Endothelial cell of umbilical vein (primary cell): ENCODE results near the gene TMEM186. TPM values are rescaled to one million over a fixed set of nuclear protein-coding genes. Genes with fewer than 3 reads are reported as not detected.

ENCODE experiments used
- BruUV-seq: library from RNA; stranded (reverse); fragments of 400-500 nt; replicated peaks from 2 replicates; lab custom pipeline; 2021; lab: Mats Ljungman, UMichigan
- CTCF ChIA-PET: fragments of 300-600, 350-600 bp; sonication (Branson Sonifier 250); formaldehyde crosslinking; loops from one replicate; lab custom pipeline; 2021; ENCODE audit warnings: antibody characterized with exemption, inconsistent platforms; lab: Charles Lee
- POLR2A ChIA-PET: fragments of 300-600, 350-600 bp; sonication (Branson Sonifier 250); formaldehyde crosslinking; loops from one replicate; lab custom pipeline; 2021; ENCODE audit warnings: antibody characterized with exemption, inconsistent platforms; lab: Charles Lee
- DNase-seq: peaks from one replicate; pipeline ENCODE4 v3.0.0-alpha.2; 2011; ENCODE audit warnings: low read depth, low spot score
- FAIRE-seq: peaks from 2 replicates; lab custom pipeline; 2011; peaks lifted over from hg19 to GRCh38; lab: Jason Lieb, UNC
- H2AFZ ChIP-seq: 2 replicates; pipeline ENCODE4 v1.6.0; 2012; ENCODE audit warnings: low read depth, low read length, control low read depth, inconsistent platforms
- H3K27ac ChIP-seq: 2 replicates; pipeline ENCODE4 v1.5.1; 2011; ENCODE audit warnings: low read depth, mild to moderate bottlenecking, control low read depth, low read length, moderate library complexity; ENCODE audit not compliant: insufficient read depth
- H3K27me3 ChIP-seq, 2 experiments: 2 replicates each; pipeline versions ENCODE4 v1.6.0 to v1.6.1; 2011; ENCODE audit warnings: low read length in 2 of 2, mixed read lengths in 1 of 2; ENCODE audit not compliant: control insufficient read depth in 2 of 2, insufficient read depth in 2 of 2
- H3K36me3 ChIP-seq, 2 experiments: 2 replicates in 1 of 2; 3 replicates in 1 of 2; pipeline ENCODE4 v1.5.1; 2011; ENCODE audit warnings: low read length in 2 of 2, mild to moderate bottlenecking in 1 of 2, moderate library complexity in 1 of 2; ENCODE audit not compliant: control insufficient read depth in 2 of 2, insufficient read depth in 2 of 2; ENCODE audit errors: extremely low read depth in 1 of 2
- H3K4me1 ChIP-seq: 3 replicates; pipeline ENCODE4 v1.5.1; 2011; ENCODE audit warnings: mild to moderate bottlenecking, low read length; ENCODE audit not compliant: control insufficient read depth, insufficient read depth; ENCODE audit errors: extremely low read depth
- H3K4me2 ChIP-seq: 2 replicates; pipeline ENCODE4 v1.6.1; 2011; ENCODE audit warnings: low read length, control low read depth, mixed read lengths; ENCODE audit not compliant: insufficient read depth
- H3K4me3 ChIP-seq, 3 experiments: fragments of 200-600 bp in 1 of 3; sonication (generic), shearing (Covaris generic) in 1 of 3; replicated peaks in 1 of 3; 2 replicates each; pipeline ENCODE4 v1.5.1; 2011 to 2016; ENCODE audit warnings: control low read depth in 3 of 3, low read length in 3 of 3, mild to moderate bottlenecking in 2 of 3, inconsistent platforms in 1 of 3, low read depth in 1 of 3, moderate library complexity in 1 of 3; ENCODE audit not compliant: insufficient read depth in 1 of 3
- H3K79me2 ChIP-seq: 2 replicates; pipeline ENCODE4 v1.6.0; 2012; ENCODE audit warnings: low read length, inconsistent platforms; ENCODE audit not compliant: control insufficient read depth, insufficient read depth
- H3K9ac ChIP-seq: replicated peaks from 2 replicates; pipeline ENCODE3; 2011; ENCODE audit warnings: low read length, control low read depth; ENCODE audit not compliant: insufficient read depth; ENCODE audit errors: extremely low read depth
- H3K9me1 ChIP-seq: replicated peaks from 3 replicates; pipeline ENCODE4 v1.6.0; 2011; ENCODE audit warnings: mild to moderate bottlenecking, low read length; ENCODE audit not compliant: control insufficient read depth, insufficient read depth; ENCODE audit errors: extremely low read depth
- H3K9me3 ChIP-seq: replicated peaks from 2 replicates; pipeline ENCODE4 v1.5.1; 2012; ENCODE audit warnings: low read length, inconsistent platforms; ENCODE audit not compliant: control insufficient read depth, insufficient read depth
- H4K20me1 ChIP-seq: replicated peaks from 2 replicates; pipeline ENCODE3; 2011; ENCODE audit warnings: mild to moderate bottlenecking, low read length; ENCODE audit not compliant: control insufficient read depth, insufficient read depth; ENCODE audit errors: extremely low read depth
- EZH2 ChIP-seq: IDR thresholded peaks from 2 replicates; pipeline ENCODE4 v1.6.1; 2012; ENCODE audit warnings: borderline replicate concordance, low read depth, mild to moderate bottlenecking, moderate library complexity, low read length, inconsistent platforms; ENCODE audit not compliant: severe bottlenecking
- FOS ChIP-seq: IDR thresholded peaks from 2 replicates; pipeline ENCODE4 v1.6.1; 2011; ENCODE audit warnings: mild to moderate bottlenecking, low read length, moderate library complexity, borderline replicate concordance; ENCODE audit not compliant: insufficient read depth
- GATA2 ChIP-seq: IDR thresholded peaks from 2 replicates; pipeline ENCODE4 v1.7.0; 2011; ENCODE audit warnings: low read depth, mild to moderate bottlenecking, moderate library complexity, mixed read lengths, low read length; ENCODE audit not compliant: insufficient read length, insufficient read depth
- JUN ChIP-seq: IDR thresholded peaks from 2 replicates; pipeline ENCODE4 v1.6.1; 2011; ENCODE audit warnings: borderline replicate concordance, low read depth; ENCODE audit not compliant: insufficient read length, insufficient read depth
- MAX ChIP-seq: IDR thresholded peaks from 2 replicates; pipeline ENCODE4 v1.6.1; 2011; ENCODE audit not compliant: insufficient read depth, insufficient read length
- MYC ChIP-seq: IDR thresholded peaks from one replicate; pipeline ENCODE4 v1.6.1; 2011; ENCODE audit warnings: mild to moderate bottlenecking, low read depth, low read length
- POLR2A ChIP-seq: IDR thresholded peaks from 2 replicates; pipeline ENCODE4 v1.6.1; 2012; ENCODE audit warnings: low read depth, mild to moderate bottlenecking, control low read depth, low read length
- POLR2AphosphoS5 ChIP-seq: IDR thresholded peaks from 2 replicates; pipeline ENCODE4 v1.6.1; 2012; ENCODE audit warnings: low read depth, mild to moderate bottlenecking, control low read depth, low read length, moderate library complexity; ENCODE audit not compliant: insufficient read depth
- dilution Hi-C: fragments of 300-500 bp; cut with MboI; formaldehyde crosslinking; loops from one replicate; pipeline ENCODE4 v1.15.0; 2019; ENCODE audit warnings: low sequenced_read_pairs; ENCODE audit not compliant: extremely low pct_ligation_motif_present
- intact Hi-C: fragments of 100-400 bp; cut with micrococcal nuclease; formaldehyde crosslinking; loops from one replicate; pipeline ENCODE4 v1.10.0; 2022
- polyA plus RNA-seq, 4 experiments: library from polyadenylated mRNA; depleted of rRNA in 3 of 4; stranded (reverse) in 3 of 4; unstranded in 1 of 4; fragments of >200 nt; gene quantifications; 2 replicates each; pipeline versions ENCODE4 v1.2.1 to v1.2.3, GENCODE V29; 2011 to 2012; ENCODE audit warnings: missing spikeins in 1 of 4
- total RNA-seq: library from RNA; stranded (reverse); gene quantifications from 2 replicates; pipeline ENCODE4 v1.2.3, GENCODE V29; 2021
- TF ChIP-seq, protein P1 (sequence below), 2 donors: IDR thresholded peaks; 1 replicate in 1 of 2; 2 replicates in 1 of 2; pipeline ENCODE4 v1.5.1; 2011; ENCODE audit warnings: low read length in 2 of 2, mild to moderate bottlenecking in 2 of 2, moderate library complexity in 2 of 2, control low read depth in 1 of 2, inconsistent platforms in 1 of 2, low read depth in 1 of 2; ENCODE audit not compliant: insufficient read depth in 1 of 2; ENCODE audit errors: extremely low read depth in 1 of 2

Gene TMEM186
- total and polyA plus RNA-seq, 2 donors (not counting 3 experiments of a cell fraction or from before 2014, with no cell fraction given) = 8.0 to 9.6 TPM

DNA sequence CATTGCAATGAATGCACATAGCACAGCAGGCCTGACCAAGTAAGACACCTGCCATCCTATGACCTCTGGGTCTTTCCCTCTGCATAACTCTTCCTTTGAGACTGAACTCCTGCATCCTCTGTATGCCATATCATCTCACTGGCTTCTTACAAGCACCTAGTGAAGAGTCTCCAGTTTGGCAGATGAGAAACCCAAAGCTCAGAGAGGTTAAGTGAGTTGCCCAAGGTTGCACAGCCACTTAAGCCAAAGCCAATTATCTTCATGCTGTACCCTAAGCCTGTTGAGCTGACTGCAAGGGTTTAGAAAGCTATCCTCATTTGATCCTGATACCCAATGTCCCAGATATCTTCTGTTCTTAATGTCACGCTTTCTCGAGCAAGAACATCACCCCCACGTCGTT lies 35.2 kb downstream of the TMEM186 start:
- ChIA-PET CTCF (no interaction called here), POLR2A (no interaction called here)
- H3K36me3 ChIP-seq = no peaks in the 10 kb centered on the region
- H3K9me1 ChIP-seq = no peaks in the 10 kb centered on the region
- H2AFZ ChIP-seq = no peak overlapping the region
- dilution Hi-C loops = no loop called here
- H3K9me3 ChIP-seq = no peaks in the 10 kb centered on the region
- no peaks in the 10 kb centered on the region for H3K4me1 ChIP-seq
- TF ChIP-seq MYC (no peak), MAX (no peak), POLR2AphosphoS5 (no peak), JUN (no peak), GATA2 (no peak), EZH2 (no peak), FOS (no peak), POLR2A (no peak)
- TF ChIP-seq, protein P1, sequence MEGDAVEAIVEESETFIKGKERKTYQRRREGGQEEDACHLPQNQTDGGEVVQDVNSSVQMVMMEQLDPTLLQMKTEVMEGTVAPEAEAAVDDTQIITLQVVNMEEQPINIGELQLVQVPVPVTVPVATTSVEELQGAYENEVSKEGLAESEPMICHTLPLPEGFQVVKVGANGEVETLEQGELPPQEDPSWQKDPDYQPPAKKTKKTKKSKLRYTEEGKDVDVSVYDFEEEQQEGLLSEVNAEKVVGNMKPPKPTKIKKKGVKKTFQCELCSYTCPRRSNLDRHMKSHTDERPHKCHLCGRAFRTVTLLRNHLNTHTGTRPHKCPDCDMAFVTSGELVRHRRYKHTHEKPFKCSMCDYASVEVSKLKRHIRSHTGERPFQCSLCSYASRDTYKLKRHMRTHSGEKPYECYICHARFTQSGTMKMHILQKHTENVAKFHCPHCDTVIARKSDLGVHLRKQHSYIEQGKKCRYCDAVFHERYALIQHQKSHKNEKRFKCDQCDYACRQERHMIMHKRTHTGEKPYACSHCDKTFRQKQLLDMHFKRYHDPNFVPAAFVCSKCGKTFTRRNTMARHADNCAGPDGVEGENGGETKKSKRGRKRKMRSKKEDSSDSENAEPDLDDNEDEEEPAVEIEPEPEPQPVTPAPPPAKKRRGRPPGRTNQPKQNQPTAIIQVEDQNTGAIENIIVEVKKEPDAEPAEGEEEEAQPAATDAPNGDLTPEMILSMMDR (IDR thresholded peaks at IDR 0.05; ENCODE audit: extremely low read depth in 1 of 2, insufficient read depth in 1 of 2, low read depth in 1 of 2, low read length in 2 of 2) = no peak
- H3K79me2 ChIP-seq = no peaks in the 10 kb centered on the region
- intact Hi-C loops = no loop called here
- no peaks in the 10 kb centered on the region for H4K20me1 ChIP-seq
- H3K4me3 ChIP-seq = no peak overlapping the region
- no peak overlapping the region for H3K9ac ChIP-seq
- H3K4me2 ChIP-seq = no peak overlapping the region
- BruUV-seq = no TSS peak
- no peaks in the 10 kb centered on the region for H3K27me3 ChIP-seq
- no peak overlapping the region for H3K27ac ChIP-seq
- no peak for DNase-seq
- no peak for FAIRE-seq
